HCT116 (cell line): ENCODE measurements around the gene ACKR1. TPM values are rescaled to one million over a fixed set of nuclear protein-coding genes. Genes with fewer than 3 reads are reported as not detected.

ENCODE experiments used
- ATAC-seq: fragments of 200-7000 bp; cut with Tn5 transposase; 2 replicates; pipeline ENCODE4 v1.9.1; 2020; ENCODE audit warnings: mild to moderate bottlenecking, moderate library complexity
- BruUV-seq: library from RNA; stranded (reverse); fragments of 400-500 nt; replicated peaks from 2 replicates; lab custom pipeline; 2021; lab: Mats Ljungman, UMichigan
- CTCF ChIA-PET: fragments of 300-600 bp; sonication (Branson Sonifier 250); formaldehyde crosslinking; loops from one replicate; lab custom pipeline; 2021; ENCODE audit warnings: antibody characterized with exemption; lab: Charles Lee
- POLR2A ChIA-PET: fragments of 300-600, 350-600 bp; sonication (Branson Sonifier 250); formaldehyde crosslinking; loops from one replicate; lab custom pipeline; 2021; ENCODE audit warnings: antibody characterized with exemption; lab: Charles Lee
- RAD21 ChIA-PET, 2 experiments: fragments of 300-600 bp; sonication (Branson Sonifier 250); formaldehyde crosslinking; loops; one replicate each; lab custom pipeline; 2023; ENCODE audit warnings: low total read pairs in 2 of 2; ENCODE audit not compliant: uncharacterized antibody in 2 of 2, unreplicated experiment in 2 of 2, low non-redundant PET in 1 of 2; lab: Charles Lee
- DNase-seq: peaks from one replicate; pipeline ENCODE4 v3.0.0-alpha.2; 2010; ENCODE audit warnings: low read depth, low spot score
- H2AFZ ChIP-seq: fragments of 200-600 bp; shearing (Covaris generic), sonication (generic); 2 replicates; pipeline ENCODE4 v1.6.1; 2017; ENCODE audit warnings: low read depth, mixed run types, mixed read lengths, antibody characterized with exemption, low read length; ENCODE audit not compliant: poor library complexity, severe bottlenecking
- H3K27ac ChIP-seq: 2 replicates; pipeline ENCODE4 v1.5.1; 2012; ENCODE audit warnings: low read depth, low read length
- H3K27me3 ChIP-seq: fragments of 200-600 bp; sonication (generic); 2 replicates; pipeline ENCODE4 v1.6.1; 2016; ENCODE audit warnings: mixed run types, low read length, mixed read lengths; ENCODE audit not compliant: insufficient read depth
- H3K36me3 ChIP-seq, 2 experiments: fragments of 200-500 bp in 1 of 2; fragments of 200-600 bp in 1 of 2; sonication (Bioruptor generic) in 1 of 2; sonication (generic) in 1 of 2; 2 replicates each; pipeline versions ENCODE4 v1.5.1 to v1.6.1; 2014 to 2016; ENCODE audit warnings: low read length in 2 of 2, inconsistent platforms in 1 of 2, mixed read lengths in 1 of 2, mixed run types in 1 of 2; ENCODE audit not compliant: insufficient read depth in 2 of 2, control insufficient read depth in 1 of 2
- H3K4me1 ChIP-seq, 2 experiments: fragments of 200-600 bp in 1 of 2; sonication (generic) in 1 of 2; 2 replicates each; pipeline versions ENCODE4 v1.5.1 to v1.6.1; 2012 to 2017; ENCODE audit warnings: low read length in 2 of 2, inconsistent platforms in 1 of 2, mild to moderate bottlenecking in 1 of 2, mixed read lengths in 1 of 2, mixed run types in 1 of 2, moderate library complexity in 1 of 2; ENCODE audit not compliant: insufficient read depth in 2 of 2, control insufficient read depth in 1 of 2
- H3K4me2 ChIP-seq: fragments of 200-600 bp; sonication (generic); 2 replicates; pipeline ENCODE4 v1.6.1; 2017; ENCODE audit warnings: mixed run types, low read length, mixed read lengths
- H3K4me3 ChIP-seq, 2 experiments: fragments of 200-600 bp in 1 of 2; sonication (generic) in 1 of 2; replicated peaks in 1 of 2; 2 replicates each; pipeline ENCODE4 v1.5.1; 2011 to 2016; ENCODE audit warnings: low read length in 2 of 2, control low read depth in 1 of 2, low read depth in 1 of 2, mild to moderate bottlenecking in 1 of 2, mixed read lengths in 1 of 2, mixed run types in 1 of 2
- H3K79me2 ChIP-seq: fragments of 200-600 bp; sonication (generic); 2 replicates; pipeline ENCODE4 v1.6.1; 2017; ENCODE audit warnings: mild to moderate bottlenecking, mixed run types, low read length, moderate library complexity, mixed read lengths; ENCODE audit not compliant: insufficient read depth
- H3K9ac ChIP-seq: fragments of 200-600 bp; sonication (generic); 2 replicates; pipeline ENCODE4 v1.6.1; 2016; ENCODE audit warnings: low read length, mixed read lengths
- H3K9me2 ChIP-seq: fragments of 200-600 bp; sonication (generic), shearing (Covaris generic); 2 replicates; pipeline ENCODE4 v1.6.1; 2017; ENCODE audit warnings: mixed run types, mild to moderate bottlenecking, moderate library complexity; ENCODE audit not compliant: insufficient read depth
- H3K9me3 ChIP-seq, 2 experiments: fragments of 200-500 bp in 1 of 2; fragments of 200-600 bp in 1 of 2; sonication (Bioruptor generic) in 1 of 2; sonication (generic) in 1 of 2; 2 replicates each; pipeline ENCODE4 v1.6.1; 2014 to 2017; ENCODE audit warnings: low read length in 2 of 2, mixed read lengths in 2 of 2, inconsistent platforms in 1 of 2, low read depth in 1 of 2, mild to moderate bottlenecking in 1 of 2, mixed run types in 1 of 2, moderate library complexity in 1 of 2; ENCODE audit not compliant: control insufficient read depth in 1 of 2, insufficient read depth in 1 of 2
- H4K20me1 ChIP-seq: fragments of 200-600 bp; sonication (generic), shearing (Covaris generic); 2 replicates; pipeline ENCODE4 v1.6.1; 2017; ENCODE audit warnings: mixed run types, mild to moderate bottlenecking, moderate library complexity; ENCODE audit not compliant: insufficient read depth
- EZH2phosphoT487 ChIP-seq: fragments of 200-600 bp; IDR thresholded peaks from 2 replicates; pipeline ENCODE4 v1.6.1; 2018; ENCODE audit warnings: antibody characterized with exemption, borderline replicate concordance
- POLR2A ChIP-seq: IDR thresholded peaks from 2 replicates; pipeline ENCODE4 v1.7.0; 2011; ENCODE audit warnings: borderline replicate concordance; ENCODE audit not compliant: insufficient read depth, insufficient read length; ENCODE audit errors: extremely low read depth
- SRF ChIP-seq: IDR thresholded peaks from 2 replicates; pipeline ENCODE4 v1.6.1; 2012; ENCODE audit warnings: low read depth
- ZNF274 ChIP-seq: fragments of 200-500 bp; sonication (Bioruptor generic); IDR thresholded peaks from 2 replicates; pipeline ENCODE4 v1.6.1; 2014; ENCODE audit warnings: mild to moderate bottlenecking, low read depth, low read length, inconsistent platforms
- intact Hi-C: fragments of 100-400 bp; cut with micrococcal nuclease; formaldehyde crosslinking; loops from 2 replicates; pipeline ENCODE4 v1.10.0; 2022
- total RNA-seq: library from RNA; stranded (reverse); gene quantifications from one replicate; pipeline ENCODE4 v1.2.1, GENCODE V29; 2021; ENCODE audit not compliant: unreplicated experiment
- TF ChIP-seq, protein P1 (sequence below), 3 experiments: fragments of 200-600 bp in 1 of 3; sonication (generic) in 1 of 3; IDR thresholded peaks in 2 of 3; conservative IDR thresholded peaks in 1 of 3; 2 replicates each; pipeline ENCODE4 v1.5.1; 2012 to 2017; ENCODE audit warnings: low read depth in 2 of 3, low read length in 2 of 3, antibody characterized with exemption in 1 of 3, borderline replicate concordance in 1 of 3, control low read depth in 1 of 3, mild to moderate bottlenecking in 1 of 3, mixed read lengths in 1 of 3, mixed run types in 1 of 3, moderate library complexity in 1 of 3; ENCODE audit not compliant: insufficient read depth in 1 of 3

The ACKR1 gene
- total RNA-seq, 1 experiment from 2014 or later: not detected

GRCh38 chr1:159196543-159196942 lies 8.1 kb upstream of the ACKR1 start:
- H3K4me3 ChIP-seq: no peak overlapping the region
- POLR2A ChIA-PET: no interaction called here
- CTCF ChIA-PET: interaction anchor here (0.7 to 1.8 kb wide), 5 partner anchors 14 to 64 kb away, joined by 3 to 11 read pairs (median 3); no protein-coding TSS in a partner anchor
- no peak overlapping the region for H3K9ac ChIP-seq
- peaks cover 14% of the 10 kb centered on the region; the same call in 1 of the 2 replicates for H3K27me3 ChIP-seq
- no peaks in the 10 kb centered on the region for H4K20me1 ChIP-seq
- no peak overlapping the region for H3K27ac ChIP-seq
- H3K79me2 ChIP-seq: no peaks in the 10 kb centered on the region
- DNase-seq: no peak
- no peak for ATAC-seq
- no peaks in the 10 kb centered on the region for H3K9me2 ChIP-seq
- TF ChIP-seq SRF (no peak), EZH2phosphoT487 (no peak), POLR2A (no peak), ZNF274 (no peak)
- TF ChIP-seq, protein P1, sequence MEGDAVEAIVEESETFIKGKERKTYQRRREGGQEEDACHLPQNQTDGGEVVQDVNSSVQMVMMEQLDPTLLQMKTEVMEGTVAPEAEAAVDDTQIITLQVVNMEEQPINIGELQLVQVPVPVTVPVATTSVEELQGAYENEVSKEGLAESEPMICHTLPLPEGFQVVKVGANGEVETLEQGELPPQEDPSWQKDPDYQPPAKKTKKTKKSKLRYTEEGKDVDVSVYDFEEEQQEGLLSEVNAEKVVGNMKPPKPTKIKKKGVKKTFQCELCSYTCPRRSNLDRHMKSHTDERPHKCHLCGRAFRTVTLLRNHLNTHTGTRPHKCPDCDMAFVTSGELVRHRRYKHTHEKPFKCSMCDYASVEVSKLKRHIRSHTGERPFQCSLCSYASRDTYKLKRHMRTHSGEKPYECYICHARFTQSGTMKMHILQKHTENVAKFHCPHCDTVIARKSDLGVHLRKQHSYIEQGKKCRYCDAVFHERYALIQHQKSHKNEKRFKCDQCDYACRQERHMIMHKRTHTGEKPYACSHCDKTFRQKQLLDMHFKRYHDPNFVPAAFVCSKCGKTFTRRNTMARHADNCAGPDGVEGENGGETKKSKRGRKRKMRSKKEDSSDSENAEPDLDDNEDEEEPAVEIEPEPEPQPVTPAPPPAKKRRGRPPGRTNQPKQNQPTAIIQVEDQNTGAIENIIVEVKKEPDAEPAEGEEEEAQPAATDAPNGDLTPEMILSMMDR (IDR thresholded peaks at IDR 0.05 in 2 of 3, conservative IDR thresholded peaks at IDR 0.05 in 1 of 3; ENCODE audit: borderline replicate concordance in 1 of 3, insufficient read depth in 1 of 3, low read depth in 2 of 3, low read length in 2 of 3): peak in 2 of 3 experiments; percentile 28 to 44; a peak in 3 of 6 replicates
- no TSS peak for BruUV-seq
- RAD21 ChIA-PET: no interaction called here
- no peak overlapping the region for H3K4me2 ChIP-seq
- no peak overlapping the region for H2AFZ ChIP-seq
- H3K4me1 ChIP-seq: no peaks in the 10 kb centered on the region
- H3K9me3 ChIP-seq: no peaks in the 10 kb centered on the region
- intact Hi-C loops: loop anchor here (5.0 kb wide), 1 partner anchor 64 kb away; no protein-coding TSS in a partner anchor
- no peaks in the 10 kb centered on the region for H3K36me3 ChIP-seq
